Gastrocnemius medialis (tissue), 4 donors: ENCODE results near the gene MELTF.

Source experiments
- CTCF ChIP-seq, 5 experiments: fragments of 450-650 bp in 3 of 5; fragments of 200-600 bp in 2 of 5; sonication (generic) in 2 of 5; IDR thresholded peaks in 4 of 5; conservative IDR thresholded peaks in 1 of 5; 1 replicate in 4 of 5; 2 replicates in 1 of 5; pipeline ENCODE4 v1.5.1; 2016 to 2019; ENCODE audit warnings: antibody characterized with exemption in 5 of 5, mild to moderate bottlenecking in 3 of 5, moderate library complexity in 3 of 5
- POLR2A ChIP-seq, 2 donors: fragments of 450-650 bp; IDR thresholded peaks; one replicate each; pipeline ENCODE4 v1.6.1; 2017; ENCODE audit warnings: antibody characterized with exemption in 2 of 2, mild to moderate bottlenecking in 2 of 2, moderate library complexity in 2 of 2

- TF ChIP-seq CTCF (IDR thresholded peaks at IDR 0.05 in 4 of 5, conservative IDR thresholded peaks at IDR 0.05 in 1 of 5), result no peak
- TF ChIP-seq POLR2A (IDR thresholded peaks at IDR 0.05), result no peak
Measured at GRCh38 chr3:197035577-197035976, 6.0 kb upstream of the MELTF start.
